ENCODE measurements around the gene TRPM2.

Gene TRPM2

DNA sequence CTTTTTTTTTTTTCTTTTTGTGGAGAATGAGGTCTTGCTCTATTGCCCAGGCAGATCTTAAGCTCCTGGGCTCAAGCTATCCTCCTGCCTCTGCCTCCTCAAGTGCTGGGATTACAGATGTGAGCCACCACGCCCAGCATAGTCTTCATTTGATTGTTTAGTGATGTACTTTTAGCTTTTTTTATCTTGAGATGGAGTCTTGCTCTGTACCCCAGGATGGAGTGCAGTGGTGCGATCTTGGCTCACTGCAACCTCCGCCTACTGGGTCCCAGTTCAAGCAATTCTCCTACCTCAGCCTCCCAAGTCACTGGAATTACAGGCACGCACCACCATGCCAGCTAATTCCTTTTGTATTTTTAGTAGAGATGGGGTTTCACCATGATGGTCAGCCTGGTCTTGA, 77.9 kb downstream of the TRPM2 start:
- no peak for DNase-seq (ENCODE audit: low read depth)

DNA sequence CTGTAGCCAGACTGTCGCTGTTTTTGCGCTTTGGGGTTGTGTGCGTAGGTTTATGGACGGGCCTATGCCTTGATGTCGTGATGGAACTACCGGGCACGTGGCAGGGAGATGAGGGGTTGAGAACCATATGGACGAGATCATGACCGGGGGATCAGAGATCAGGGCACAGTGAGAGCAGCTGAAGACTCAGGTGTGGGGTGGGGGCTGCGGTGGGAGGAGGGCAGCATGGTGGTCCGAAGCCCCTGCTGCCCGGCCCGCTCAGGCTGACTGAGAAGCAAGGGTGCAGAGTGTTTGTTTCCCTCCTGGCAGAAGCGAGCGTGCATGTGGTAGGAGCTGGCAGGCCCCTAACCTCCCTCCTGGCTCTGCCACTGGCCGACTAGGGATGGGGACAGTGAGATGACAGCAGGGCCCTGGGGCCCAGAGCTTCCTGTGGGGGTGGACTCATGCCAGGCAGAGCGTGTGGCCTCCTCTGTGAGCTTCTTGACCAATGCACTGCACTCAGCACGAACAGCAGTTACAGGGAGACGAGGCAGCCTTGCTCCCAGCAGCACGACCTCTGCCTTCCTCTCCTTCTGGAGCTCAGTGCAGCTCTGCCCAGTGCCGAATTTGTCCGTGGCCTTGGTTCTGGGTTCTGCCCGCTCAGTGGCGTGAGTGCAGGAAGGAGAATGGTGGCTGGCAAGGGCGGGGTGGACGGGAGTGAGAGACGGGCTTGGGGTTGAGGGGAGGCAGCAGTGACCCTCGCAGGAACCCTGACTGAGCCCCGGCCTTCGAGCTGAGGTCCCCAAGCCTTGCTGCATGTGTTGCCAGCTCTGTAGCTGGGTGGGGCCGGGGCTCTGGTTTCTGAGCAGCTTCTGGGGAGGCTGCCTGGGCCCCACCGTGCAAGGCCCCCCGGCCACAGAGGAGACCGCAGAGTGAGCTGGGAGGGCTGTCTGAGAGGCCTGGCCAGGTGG, 79.7 kb downstream of the TRPM2 start:
- no peak for DNase-seq (ENCODE audit: low read depth)

- DNase-seq (ENCODE audit: low read depth), result no peak
Measured at GRCh38 chr21:44433791-44434567, 80.6 kb downstream of the TRPM2 start.

DNA sequence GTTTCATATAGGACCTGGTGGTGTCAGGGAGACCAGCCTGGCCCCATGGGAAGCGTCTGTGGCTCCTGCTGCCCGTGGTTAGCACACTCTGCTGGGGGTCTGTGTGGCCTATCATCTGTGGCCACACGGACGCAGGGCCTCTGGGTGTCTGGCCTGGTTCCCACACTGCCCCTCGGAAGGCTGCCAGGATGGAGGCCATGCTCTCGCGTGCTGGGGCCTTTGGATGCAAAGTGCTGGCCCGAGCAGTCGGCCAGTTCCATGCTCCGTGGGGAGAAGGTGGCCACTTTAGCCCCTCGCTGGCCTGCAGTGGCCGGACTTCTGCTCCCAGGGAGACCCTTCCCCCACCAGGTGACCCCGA, 81.1 kb downstream of the TRPM2 start:
- DNase-seq (ENCODE audit: low read depth), result no peak

GRCh38 chr21:44434936-44435635, 81.7 kb downstream of the TRPM2 start:
- DNase-seq (ENCODE audit: low read depth), result no peak

DNA sequence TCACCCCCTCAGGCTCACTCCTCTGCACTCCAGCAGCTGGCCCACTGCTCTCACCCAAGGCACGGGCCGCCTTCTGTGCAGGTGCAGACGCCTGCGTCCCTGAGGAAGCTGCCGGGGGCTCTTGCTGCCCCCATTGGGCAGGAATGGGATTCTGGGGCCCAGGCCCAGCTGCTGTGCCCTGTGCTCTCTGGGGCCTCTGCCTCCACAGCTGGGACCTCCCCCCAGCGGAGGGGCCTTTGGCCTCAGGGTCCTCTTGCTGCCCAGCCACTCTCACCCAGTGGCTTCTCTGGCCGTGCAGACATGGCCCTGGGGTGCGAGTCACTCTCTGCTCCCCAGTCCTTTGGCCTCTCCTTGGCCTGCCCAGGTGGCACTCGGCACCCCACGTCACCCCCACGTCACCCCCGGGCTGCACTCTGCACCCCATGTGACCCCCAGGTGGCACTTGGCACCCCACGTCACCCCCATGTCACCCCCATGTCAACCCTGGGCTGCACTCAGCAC, 82.7 kb downstream of the TRPM2 start:
- no peak for DNase-seq (ENCODE audit: low read depth)

DNA sequence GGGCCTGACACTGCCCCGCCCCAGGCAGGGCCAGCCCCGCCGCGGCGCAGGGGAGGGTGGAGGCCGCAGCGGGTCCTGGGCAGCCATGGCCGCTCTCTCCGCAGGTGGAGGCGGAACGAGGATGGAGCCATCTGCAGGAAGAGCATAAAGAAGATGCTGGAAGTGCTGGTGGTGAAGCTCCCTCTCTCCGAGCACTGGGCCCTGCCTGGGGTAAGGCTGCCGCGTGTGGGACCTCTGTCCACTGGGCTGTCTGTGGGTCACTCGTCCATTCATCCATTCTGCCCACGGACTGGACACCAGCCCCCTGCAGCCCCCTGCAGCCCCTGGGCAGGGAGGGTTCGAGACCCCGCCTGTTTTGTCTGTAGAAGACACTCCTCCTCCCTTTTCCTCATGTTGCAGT, 83.5 kb downstream of the TRPM2 start:
- DNase-seq (ENCODE audit: low read depth), result no peak

DNA sequence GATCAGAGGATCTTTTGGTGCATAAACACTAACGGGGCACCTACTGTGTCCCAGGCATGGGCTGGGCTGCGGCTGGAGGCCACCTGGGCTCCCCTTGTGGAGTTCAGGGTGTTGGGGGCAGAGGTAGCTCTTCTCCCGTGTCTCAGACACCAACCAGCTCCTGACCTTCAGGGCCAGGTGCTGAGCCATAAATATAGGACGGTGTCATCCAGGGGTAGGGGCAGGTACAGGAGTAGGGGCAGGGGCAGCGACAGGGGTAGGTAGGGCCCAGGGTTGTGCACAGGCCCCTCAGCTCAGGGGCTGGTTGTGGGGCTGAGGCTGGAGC, 83.9 kb downstream of the TRPM2 start:
- DNase-seq (ENCODE audit: low read depth), result no peak

DNA sequence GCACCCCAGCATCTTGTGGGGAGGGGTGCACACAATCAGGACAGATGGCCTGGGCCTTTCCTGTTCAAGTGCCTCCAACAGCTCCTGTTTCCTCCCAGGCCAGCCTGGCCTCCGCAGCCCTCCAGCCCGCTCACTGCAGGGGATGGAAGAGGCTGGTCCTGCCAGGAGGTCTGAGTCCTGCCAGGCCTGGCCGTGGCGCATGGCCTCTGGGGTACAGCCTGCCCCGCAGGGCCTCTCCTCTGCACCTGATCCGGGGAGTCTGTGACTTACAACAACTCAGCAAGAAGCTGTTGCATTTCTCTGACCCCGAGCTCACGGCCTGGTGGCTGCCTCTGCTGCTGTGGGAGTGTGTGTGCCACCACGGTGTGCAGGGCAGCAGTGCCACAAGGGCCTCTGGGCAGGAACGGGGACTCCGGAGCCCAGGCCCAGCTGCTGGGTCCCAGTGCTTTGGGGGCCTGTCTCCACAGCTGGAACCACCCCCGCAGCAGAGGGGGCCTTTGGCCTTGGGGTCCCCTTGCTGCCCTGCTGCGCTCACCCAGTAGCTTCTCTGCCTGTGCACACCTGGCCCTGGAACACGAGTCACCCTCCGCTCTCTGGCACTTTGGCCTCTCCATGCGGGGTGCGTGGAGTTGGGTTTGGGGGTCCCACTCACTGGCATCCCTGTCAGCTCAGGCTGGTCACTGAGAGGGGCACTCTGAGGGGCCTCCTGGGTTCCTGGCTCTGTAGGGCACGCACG, 84.4 kb downstream of the TRPM2 start:
- DNase-seq (ENCODE audit: low read depth), result no peak

DNA sequence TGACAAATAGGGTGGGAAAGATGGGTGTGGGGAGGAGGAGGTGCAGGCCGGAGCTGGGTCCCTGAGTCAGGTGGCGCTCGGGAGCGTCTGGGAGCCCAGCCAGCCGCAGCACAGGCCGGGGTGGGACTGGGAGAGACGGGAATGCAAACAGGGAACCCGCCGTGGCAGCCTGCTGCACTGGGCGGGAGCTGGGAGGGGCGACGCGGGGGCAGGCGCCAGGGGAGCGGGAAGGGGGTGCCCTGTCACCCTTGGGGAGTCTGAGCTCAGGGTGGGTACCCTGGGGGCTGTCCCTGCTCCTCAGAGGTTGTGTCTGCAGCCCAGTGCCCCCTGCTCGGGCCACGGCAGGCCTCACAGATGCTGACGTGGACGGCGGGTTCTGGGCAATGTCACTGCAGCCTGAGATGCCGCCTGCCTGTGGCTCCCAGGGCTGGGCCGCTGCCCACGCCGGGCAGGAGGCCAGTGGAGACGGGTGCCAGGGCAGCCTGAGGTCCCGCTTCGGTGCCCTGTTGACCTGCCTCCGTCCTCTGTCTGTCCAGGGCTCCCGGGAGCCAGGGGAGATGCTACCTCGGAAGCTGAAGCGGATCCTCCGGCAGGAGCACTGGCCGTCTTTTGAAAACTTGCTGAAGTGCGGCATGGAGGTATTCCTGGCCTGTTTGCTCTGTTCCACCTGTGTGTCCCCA, 85.2 kb downstream of the TRPM2 start:
- DNase-seq (ENCODE audit: low read depth), result no peak

GRCh38 chr21:44439211-44439600, 85.8 kb downstream of the TRPM2 start:
- no peak for DNase-seq (ENCODE audit: low read depth)

- no peak for DNase-seq (ENCODE audit: low read depth)
Measured at GRCh38 chr21:44440241-44441040, 87.0 kb downstream of the TRPM2 start.

GRCh38 chr21:44441041-44441400, 87.6 kb downstream of the TRPM2 start:
- DNase-seq (ENCODE audit: low read depth), result no peak

GRCh38 chr21:44441581-44442265, 88.3 kb downstream of the TRPM2 start:
- DNase-seq (ENCODE audit: low read depth), result no peak

GRCh38 chr21:44442266-44443125, 89.1 kb downstream of the TRPM2 start:
- no peak for DNase-seq (ENCODE audit: low read depth)

- no peak for DNase-seq (ENCODE audit: low read depth)
Measured at GRCh38 chr21:44443291-44443890, 90.0 kb downstream of the TRPM2 start.

DNA sequence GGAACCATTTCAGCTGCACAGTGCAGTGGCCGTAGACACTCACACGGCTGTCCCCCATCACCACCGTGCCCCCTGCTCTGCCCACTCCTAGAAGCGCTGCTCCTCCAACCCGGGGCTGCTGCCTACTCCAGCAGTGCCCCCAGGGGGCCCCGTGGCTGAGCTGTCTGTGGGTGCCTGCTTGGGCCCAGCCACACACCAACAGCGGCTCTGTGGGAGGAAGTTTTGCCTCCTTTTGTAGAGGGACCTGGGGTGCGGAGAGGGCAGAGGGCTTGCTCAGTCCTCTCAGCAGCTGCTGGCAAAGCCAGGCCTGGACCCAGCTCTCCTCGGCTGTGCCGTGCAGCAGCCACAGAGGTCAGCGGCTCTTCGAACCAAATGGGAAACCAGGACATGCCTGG, 90.5 kb downstream of the TRPM2 start:
- DNase-seq (ENCODE audit: low read depth), result no peak

- DNase-seq (ENCODE audit: low read depth), result no peak
Measured at GRCh38 chr21:44444286-44444931, 91.0 kb downstream of the TRPM2 start.

Data from iris pigment epithelial cell (primary cell).